ENCODE data around the gene ENOX1. TPM values are rescaled to one million over a fixed set of nuclear protein-coding genes. Genes with fewer than 3 reads are reported as not detected.

Gene ENOX1
- polyA plus RNA-seq, 1 donor (not counting 4 experiments of a cell fraction or from before 2014, with no cell fraction given): 1.1 TPM

DNA sequence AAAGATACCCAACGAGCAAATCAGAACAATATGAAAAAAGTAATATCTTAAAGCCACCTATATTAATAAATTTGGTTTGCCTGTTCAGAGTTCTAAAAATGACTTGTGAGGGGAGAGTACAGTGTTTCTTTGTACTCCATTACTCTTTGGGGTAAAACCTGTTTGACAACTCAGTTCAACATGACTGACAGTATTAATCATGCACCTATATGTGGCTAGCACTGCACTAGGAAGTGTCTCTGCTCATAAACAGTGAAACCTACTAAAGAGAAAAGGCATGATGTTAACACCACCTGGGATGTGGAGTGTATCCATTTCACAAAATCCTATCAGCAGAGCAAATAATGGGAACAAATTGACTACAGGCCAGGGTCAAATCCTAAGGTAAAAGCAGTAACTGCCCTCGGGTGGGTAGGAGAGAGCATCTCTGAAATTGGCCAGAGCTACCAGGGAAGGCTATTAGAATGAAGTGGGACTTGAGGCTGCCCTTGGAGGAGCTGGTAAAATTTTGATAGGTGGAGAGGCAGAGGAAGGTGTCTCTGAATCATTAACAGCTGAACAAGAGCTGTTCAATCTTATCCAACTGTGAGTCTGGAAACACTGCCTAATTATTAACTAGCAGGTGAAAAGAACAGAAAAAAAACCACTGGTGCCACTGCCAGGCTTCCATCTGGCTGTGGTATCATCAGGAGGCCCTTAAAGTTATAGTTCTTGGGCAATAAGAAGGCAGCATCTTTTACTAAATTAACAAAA, 398.3 kb downstream of the ENOX1 start:
- no peaks in the 10 kb centered on the region for H3K36me3 ChIP-seq (ENCODE audit: control insufficient read depth in 2 of 2, extremely low read depth in 1 of 2, insufficient read depth in 2 of 2, low read length in 2 of 2)
- H3K27me3 ChIP-seq (ENCODE audit: control insufficient read depth, extremely low read depth, insufficient read depth, low read length): no peaks in the 10 kb centered on the region
- H3K9me3 ChIP-seq (ENCODE audit: control insufficient read depth, low read depth, low read length): no peaks in the 10 kb centered on the region
- FAIRE-seq (peak; percentile 94), DNase-seq (ENCODE audit: low read depth, low spot score) (no peak)
- H3K79me2 ChIP-seq (ENCODE audit: control insufficient read depth, insufficient read depth, low read length): no peaks in the 10 kb centered on the region
- dilution Hi-C loops (cut with MboI; ENCODE audit: extremely low pct_ligation_motif_present, low sequenced_read_pairs): no loop called here
- no peak overlapping the region for H3K4me3 ChIP-seq (ENCODE audit: control insufficient read depth in 2 of 3, extremely low read depth in 1 of 3, insufficient read depth in 2 of 3, low read depth in 1 of 3, low read length in 3 of 3)
- TF ChIP-seq, protein P1, sequence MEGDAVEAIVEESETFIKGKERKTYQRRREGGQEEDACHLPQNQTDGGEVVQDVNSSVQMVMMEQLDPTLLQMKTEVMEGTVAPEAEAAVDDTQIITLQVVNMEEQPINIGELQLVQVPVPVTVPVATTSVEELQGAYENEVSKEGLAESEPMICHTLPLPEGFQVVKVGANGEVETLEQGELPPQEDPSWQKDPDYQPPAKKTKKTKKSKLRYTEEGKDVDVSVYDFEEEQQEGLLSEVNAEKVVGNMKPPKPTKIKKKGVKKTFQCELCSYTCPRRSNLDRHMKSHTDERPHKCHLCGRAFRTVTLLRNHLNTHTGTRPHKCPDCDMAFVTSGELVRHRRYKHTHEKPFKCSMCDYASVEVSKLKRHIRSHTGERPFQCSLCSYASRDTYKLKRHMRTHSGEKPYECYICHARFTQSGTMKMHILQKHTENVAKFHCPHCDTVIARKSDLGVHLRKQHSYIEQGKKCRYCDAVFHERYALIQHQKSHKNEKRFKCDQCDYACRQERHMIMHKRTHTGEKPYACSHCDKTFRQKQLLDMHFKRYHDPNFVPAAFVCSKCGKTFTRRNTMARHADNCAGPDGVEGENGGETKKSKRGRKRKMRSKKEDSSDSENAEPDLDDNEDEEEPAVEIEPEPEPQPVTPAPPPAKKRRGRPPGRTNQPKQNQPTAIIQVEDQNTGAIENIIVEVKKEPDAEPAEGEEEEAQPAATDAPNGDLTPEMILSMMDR (optimal IDR thresholded peaks at IDR 0.05 in 1 of 3, IDR thresholded peaks at IDR 0.05 in 1 of 3, conservative IDR thresholded peaks at IDR 0.05 in 1 of 3; ENCODE audit: extremely low read depth in 1 of 3, insufficient read depth in 2 of 3, low read length in 3 of 3): no peak
- no peak for TF ChIP-seq EZH2 (IDR thresholded peaks at IDR 0.05; ENCODE audit: low read length)
- H3K9me1 ChIP-seq (ENCODE audit: control insufficient read depth, extremely low read depth, insufficient read depth, low read length): peaks cover 4% of the 10 kb centered on the region
- H3K4me1 ChIP-seq (ENCODE audit: control insufficient read depth, extremely low read depth, insufficient read depth, low read length): peaks cover 10% of the 10 kb centered on the region
- peak overlapping the region; percentile 67 for H3K4me2 ChIP-seq (ENCODE audit: control insufficient read depth, extremely low read depth, insufficient read depth, low read depth, low read length)
- H3K27ac ChIP-seq (ENCODE audit: control insufficient read depth, insufficient read depth, low read length): peak overlapping the region; percentile 41
- H3K9ac ChIP-seq (ENCODE audit: control insufficient read depth, extremely low read depth, insufficient read depth, low read length): no peak overlapping the region
- H2AFZ ChIP-seq (ENCODE audit: control insufficient read depth, low read length): peak overlapping the region; percentile 81
- H4K20me1 ChIP-seq (ENCODE audit: control insufficient read depth, extremely low read depth, insufficient read depth, low read length): no peaks in the 10 kb centered on the region

DNA sequence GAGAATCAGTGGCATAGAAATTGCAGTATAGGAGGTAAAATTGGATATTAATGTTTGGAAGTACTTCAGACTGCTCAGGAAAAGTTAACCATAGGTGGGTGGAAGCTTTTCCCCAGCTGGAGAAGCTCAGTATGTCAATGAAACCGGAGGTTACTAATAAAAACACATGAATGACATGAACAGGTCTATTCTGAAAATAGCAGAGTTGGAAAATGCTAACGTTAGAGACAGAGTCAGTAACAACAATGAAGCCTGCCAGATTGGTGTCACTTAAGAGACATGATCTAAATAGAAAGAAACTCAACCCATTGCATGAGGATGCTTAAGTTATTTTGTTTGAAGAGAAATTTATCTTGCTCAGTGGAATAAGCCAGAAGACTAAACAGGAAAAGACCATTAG, 398.9 kb downstream of the ENOX1 start:
- H2AFZ ChIP-seq (ENCODE audit: control insufficient read depth, low read length): no peak overlapping the region
- H3K4me1 ChIP-seq (ENCODE audit: control insufficient read depth, extremely low read depth, insufficient read depth, low read length): peaks cover 10% of the 10 kb centered on the region
- no peaks in the 10 kb centered on the region for H3K79me2 ChIP-seq (ENCODE audit: control insufficient read depth, insufficient read depth, low read length)
- H4K20me1 ChIP-seq (ENCODE audit: control insufficient read depth, extremely low read depth, insufficient read depth, low read length): no peaks in the 10 kb centered on the region
- H3K36me3 ChIP-seq (ENCODE audit: control insufficient read depth in 2 of 2, extremely low read depth in 1 of 2, insufficient read depth in 2 of 2, low read length in 2 of 2): no peaks in the 10 kb centered on the region
- H3K27me3 ChIP-seq (ENCODE audit: control insufficient read depth, extremely low read depth, insufficient read depth, low read length): no peaks in the 10 kb centered on the region
- dilution Hi-C loops (cut with MboI; ENCODE audit: extremely low pct_ligation_motif_present, low sequenced_read_pairs): no loop called here
- H3K9me1 ChIP-seq (ENCODE audit: control insufficient read depth, extremely low read depth, insufficient read depth, low read length): peaks cover 4% of the 10 kb centered on the region
- H3K27ac ChIP-seq (ENCODE audit: control insufficient read depth, insufficient read depth, low read length): no peak overlapping the region
- no peak overlapping the region for H3K4me3 ChIP-seq (ENCODE audit: control insufficient read depth in 2 of 3, extremely low read depth in 1 of 3, insufficient read depth in 2 of 3, low read depth in 1 of 3, low read length in 3 of 3)
- TF ChIP-seq EZH2 (IDR thresholded peaks at IDR 0.05; ENCODE audit: low read length): no peak
- TF ChIP-seq, protein P1 (optimal IDR thresholded peaks at IDR 0.05 in 1 of 3, IDR thresholded peaks at IDR 0.05 in 1 of 3, conservative IDR thresholded peaks at IDR 0.05 in 1 of 3; ENCODE audit: extremely low read depth in 1 of 3, insufficient read depth in 2 of 3, low read length in 3 of 3): no peak
- FAIRE-seq (peak; percentile 5), DNase-seq (ENCODE audit: low read depth, low spot score) (no peak)
- peak overlapping the region; percentile 67 for H3K4me2 ChIP-seq (ENCODE audit: control insufficient read depth, extremely low read depth, insufficient read depth, low read depth, low read length)
- H3K9ac ChIP-seq (ENCODE audit: control insufficient read depth, extremely low read depth, insufficient read depth, low read length): no peak overlapping the region
- H3K9me3 ChIP-seq (ENCODE audit: control insufficient read depth, low read depth, low read length): no peaks in the 10 kb centered on the region

Measured in keratinocyte (primary cell).